NCI-H2107 (cell line): ENCODE data around the gene WIPI1.
"Not testable (repeated sequence)": the region's sequence is repeated elsewhere in the genome, so short reads cannot be mapped to it uniquely, and the experiment has no call there.

ENCODE experiments used
- DNase-seq: peaks from one replicate; lab custom pipeline; 2025; lab: John Stamatoyannopoulos, UW

WIPI1 gene

DNA sequence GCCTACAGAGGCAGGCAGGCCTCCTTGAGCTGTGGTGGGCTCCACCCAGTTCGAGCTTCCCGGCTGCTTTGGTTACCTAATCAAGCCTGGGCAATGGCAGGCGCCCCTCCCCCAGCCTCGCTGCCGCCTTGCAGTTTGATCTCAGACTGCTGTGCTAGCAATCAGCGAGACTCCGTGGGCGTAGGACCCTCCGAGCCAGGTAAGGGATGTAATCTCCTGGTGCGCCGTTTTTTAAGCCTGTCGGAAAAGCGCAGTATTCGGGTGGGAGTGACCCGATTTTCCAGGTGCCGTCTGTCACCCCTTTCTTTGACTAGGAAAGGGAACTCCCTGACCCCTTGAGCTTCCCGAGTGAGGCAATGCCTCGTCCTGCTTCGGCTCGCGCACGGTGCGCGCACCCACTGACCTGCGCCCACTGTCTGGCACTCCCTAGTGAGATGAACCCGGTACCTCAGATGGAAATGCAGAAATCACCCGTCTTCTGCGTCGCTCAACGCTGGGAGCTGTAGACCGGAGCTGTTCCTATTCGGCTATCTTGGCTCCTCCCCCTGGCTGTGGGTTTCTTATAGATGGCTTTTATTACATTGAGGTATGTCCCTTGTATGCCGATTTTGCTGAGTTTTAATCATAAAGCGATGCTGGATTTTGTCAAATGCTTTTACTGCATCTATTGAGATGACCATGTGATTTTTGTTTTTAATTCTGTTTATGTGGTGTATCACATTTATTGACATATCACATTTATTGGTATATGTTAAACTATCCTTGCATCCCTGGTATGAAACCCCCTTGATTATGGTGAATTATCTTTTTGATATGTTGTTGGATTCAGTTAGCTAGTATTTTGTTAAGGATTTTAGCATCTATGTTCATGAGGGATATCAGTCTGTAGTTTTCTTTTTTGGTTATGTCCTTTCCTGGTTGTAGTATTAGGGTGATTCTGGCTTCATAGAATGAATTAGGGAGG is 43.4 kb downstream of the WIPI1 start:
- DNase-seq = not testable (repeated sequence)

- DNase-seq = not testable (repeated sequence)
These were observed 49.6 kb downstream of the WIPI1 start for GRCh38 chr17:68407656-68408055.

- DNase-seq = not testable (repeated sequence)
These were observed 53.5 kb downstream of the WIPI1 start for GRCh38 chr17:68403837-68404236.

DNA sequence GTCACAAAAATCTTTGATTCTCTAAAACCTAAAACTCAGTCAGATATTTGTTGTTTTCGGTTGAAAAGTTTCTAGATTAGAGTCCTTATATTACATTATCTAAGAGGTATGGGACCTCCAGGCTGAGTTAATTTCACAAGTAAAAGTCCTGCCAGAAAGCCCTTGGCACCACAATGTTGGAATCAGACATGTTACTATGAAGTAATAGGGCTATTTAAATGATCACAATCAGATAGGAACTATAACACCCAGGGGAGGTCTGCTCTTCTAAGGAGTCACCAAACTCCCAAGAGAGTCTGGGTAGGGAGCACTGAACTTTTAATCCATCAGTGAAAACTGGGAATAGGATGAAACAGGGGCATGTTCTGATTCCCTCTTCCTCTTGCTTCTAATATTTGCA is 54.2 kb downstream of the WIPI1 start:
- DNase-seq = no peak

- no peak for DNase-seq
These were observed 56.0 kb downstream of the WIPI1 start for GRCh38 chr17:68401288-68401687.

DNA sequence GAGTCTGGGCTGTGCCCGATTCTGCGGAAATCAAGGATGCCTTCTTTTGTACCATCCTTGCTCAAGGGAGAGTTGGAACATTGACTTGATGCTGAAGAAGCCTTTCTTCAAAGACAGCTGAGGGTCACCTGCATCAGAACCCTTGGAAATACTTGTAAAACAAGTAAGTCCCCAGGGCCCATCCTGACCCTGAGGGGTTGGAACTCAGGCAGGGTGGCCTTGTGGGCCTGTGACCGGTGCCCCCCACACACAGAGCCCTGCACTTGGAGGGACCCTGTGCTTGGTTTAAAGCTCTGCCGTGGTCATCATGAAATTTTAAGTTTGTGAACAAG is 56.9 kb downstream of the WIPI1 start:
- DNase-seq = no peak

- no peak for DNase-seq
These were observed 57.5 kb downstream of the WIPI1 start for GRCh38 chr17:68399638-68400403.

DNA sequence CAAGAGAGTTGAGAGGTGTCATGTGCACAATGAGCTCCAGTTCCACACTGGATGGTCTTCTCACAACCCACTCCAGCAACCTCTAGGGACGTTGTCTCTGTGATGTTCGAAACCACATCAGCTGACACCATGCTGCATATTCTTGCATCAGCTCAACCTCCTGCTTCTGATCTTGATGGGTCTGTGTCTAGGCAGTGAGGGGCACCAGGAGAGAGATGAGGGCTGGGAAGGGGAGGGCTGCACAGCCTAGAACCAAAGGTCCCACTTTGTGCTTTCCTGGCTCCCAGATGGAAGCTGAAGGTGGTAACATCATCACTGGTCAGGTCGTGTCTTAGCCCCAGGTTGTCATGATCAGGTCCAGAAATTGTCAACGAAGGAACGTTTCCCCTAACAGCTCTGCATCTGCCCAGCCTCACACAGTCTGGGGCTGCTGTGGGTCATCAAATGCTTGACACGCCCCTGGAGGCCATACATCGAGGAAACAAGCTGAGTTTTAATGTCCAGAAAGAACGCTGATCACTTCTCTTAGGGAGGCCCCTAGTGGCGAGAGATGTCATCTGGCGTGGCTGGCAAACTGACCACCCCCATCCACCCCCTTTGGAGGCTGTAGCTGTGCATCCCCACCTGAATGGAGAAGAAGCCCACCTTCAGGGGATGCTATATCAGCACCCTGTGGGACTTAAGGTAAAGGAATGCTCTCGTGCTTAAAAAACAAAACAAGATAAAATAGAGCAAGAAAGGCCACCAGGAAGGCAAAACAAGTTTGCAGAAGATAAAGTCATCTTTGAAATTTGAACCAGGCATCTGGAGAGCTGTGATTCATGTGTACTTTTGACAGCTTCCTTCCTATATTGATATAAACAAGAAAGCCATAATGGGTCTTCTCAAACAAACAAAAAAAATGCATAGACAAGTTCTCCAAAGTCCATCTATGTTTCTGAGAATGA is 58.3 kb downstream of the WIPI1 start:
- DNase-seq = no peak

DNA sequence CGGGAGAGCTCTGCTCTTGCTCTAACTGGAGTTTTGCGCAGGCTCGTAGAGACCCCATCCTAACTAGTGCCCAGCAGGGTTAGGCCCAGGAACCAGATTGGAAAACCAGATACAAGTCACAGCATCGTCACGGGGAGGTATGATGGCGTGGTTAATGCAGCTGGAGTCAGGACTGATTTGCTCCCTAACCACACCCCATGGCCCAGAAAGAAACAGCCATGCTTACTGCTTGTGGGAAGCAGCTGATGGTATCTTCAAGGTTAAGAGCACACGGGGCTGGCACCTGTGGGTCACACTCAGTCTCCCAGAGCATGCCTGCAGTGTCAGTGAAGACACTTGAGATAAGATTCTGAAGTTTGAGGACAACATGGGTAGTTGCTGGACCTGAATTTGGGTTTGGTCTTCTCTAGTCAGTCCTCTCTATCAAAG is 60.2 kb downstream of the WIPI1 start:
- no peak for DNase-seq

GRCh38 chr17:68396226-68397107 is 60.8 kb downstream of the WIPI1 start:
- no peak for DNase-seq

DNA sequence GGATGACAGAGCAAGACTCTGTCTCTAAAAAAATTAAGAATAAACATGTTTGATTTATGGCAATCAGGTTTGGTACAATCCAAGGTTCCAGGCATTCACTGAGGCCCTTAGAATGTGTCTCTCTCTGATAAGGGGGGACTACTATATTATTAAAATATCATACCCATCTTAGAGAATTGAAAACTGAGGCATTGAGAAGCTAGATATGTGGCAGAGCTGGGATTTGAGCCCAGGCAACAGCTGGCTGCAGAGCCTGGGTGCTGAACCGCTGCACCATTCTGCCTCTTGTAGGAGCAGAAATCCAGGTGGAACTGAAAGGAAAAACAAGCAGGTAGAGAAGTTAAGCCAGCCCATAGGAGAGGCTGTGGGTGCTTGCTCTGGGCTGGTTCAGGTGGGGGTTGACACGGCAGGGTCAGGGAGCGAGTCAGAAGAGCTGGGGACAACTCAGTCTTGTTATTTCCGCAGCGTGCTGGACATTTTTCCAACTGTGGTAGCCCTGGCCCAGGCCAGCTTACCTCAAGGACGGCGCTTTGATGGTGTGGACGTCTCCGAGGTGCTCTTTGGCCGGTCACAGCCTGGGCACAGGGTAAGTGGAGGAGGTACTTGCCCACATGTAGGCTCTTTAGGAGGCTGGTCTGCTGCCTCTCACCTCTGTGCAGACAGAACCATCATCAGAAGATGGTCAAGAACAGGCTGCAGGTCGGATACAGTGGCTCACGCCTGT is 62.5 kb downstream of the WIPI1 start:
- DNase-seq = no peak

DNA sequence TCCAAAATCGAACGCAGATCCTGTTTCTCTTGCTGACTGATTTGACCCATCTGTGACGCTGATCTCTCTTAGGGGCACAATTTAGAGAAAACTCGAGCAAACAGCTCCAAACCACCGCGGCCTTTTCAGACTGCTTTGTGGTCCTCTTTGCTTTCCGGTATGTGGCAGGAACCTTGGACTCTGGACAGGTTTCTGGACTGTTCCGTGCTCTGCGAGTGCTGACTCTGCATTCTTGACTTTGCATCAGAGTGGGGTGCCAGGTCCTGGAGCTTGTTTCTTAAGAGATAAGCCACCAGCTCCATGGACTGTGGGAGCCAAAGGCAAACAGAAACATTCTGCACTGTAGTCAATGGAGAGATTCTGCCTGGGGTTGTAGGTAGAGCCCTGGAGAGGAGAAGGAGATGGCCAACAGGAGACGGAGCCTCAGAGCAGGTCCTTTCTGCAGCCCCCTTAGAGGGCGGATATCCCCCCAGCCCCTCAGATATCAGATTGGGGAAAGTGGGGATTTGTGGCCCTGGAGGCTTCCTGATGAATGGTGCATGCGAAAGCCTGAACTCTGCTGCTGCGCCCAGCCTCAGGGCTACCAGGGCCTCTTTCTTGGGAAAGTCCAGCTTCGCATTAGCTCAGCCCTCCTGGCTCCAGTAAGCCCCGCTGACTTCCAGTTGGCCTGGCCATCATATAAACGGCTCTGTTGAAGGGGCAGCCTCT is 65.6 kb downstream of the WIPI1 start:
- DNase-seq = no peak

- no peak for DNase-seq
These were observed 66.3 kb downstream of the WIPI1 start for GRCh38 chr17:68390888-68391545.

- DNase-seq = no peak
These were observed 68.3 kb downstream of the WIPI1 start for GRCh38 chr17:68389041-68389440.

DNA sequence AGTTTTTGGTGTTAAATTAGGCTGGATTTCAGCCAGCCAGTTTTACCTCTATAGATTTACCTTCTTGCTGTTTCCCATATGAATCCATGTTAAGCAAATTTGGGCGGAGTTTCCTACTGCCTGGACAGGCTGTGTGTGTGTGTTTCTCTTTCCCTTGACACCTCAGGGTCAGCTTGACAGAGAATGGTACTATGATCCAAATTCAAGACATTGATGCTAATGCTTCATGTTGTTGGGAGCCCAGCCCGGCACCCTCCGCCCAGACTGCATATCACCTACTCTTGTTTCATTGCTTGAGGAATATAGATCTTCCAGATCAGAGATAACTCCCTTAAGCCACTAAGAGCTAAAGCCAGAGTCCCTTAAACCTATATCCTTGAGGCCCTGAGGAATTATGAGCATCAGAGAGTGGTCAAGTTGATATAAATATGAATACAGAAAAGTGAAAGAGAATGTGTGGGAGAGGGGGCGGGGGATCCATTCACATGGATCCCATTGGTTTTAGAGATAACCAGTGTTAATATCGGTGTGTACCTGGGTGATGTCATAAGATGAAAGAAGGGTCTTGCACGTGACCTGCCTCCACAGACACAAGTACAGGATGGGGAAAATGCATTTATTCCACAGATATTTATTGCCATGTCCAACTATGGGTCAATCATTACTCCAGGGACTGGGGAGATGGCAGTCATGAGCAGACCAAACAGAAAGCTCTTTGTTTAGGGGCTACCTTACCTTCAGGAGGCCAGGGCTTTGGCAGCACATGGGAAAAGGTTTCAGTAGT is 69.7 kb downstream of the WIPI1 start:
- DNase-seq = no peak

- DNase-seq = no peak
These were observed 71.6 kb downstream of the WIPI1 start for GRCh38 chr17:68385490-68386215.

GRCh38 chr17:68384941-68385340 is 72.4 kb downstream of the WIPI1 start:
- no peak for DNase-seq

DNA sequence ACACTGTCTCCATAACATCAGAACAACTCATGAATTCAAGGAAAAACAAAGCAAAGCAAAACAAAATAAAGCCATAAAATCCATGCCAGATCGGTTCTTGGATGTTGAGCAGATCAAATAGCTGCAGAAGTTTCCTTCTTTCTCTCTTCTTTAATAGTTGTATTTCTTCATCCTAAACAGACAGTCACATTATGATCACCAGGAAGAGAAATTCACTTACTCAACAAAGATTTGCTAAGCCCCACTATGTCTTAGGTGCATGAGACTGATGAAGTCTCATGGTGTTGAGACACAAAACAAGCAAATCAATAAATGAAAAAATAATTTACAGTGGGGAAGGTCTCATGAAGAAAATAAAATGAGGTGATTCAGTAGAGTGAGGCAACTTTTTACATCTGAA is 72.8 kb downstream of the WIPI1 start:
- DNase-seq = no peak
